SK-N-SH (cell line): ENCODE results near the gene PPP1R1B. TPM values are rescaled to one million over a fixed set of nuclear protein-coding genes. Genes with fewer than 3 reads are reported as not detected.

Experiments used
- CTCF ChIA-PET: fragments of 300-600, 350-600 bp; formaldehyde crosslinking; extraction: SDS; loops from one replicate; lab custom pipeline; 2021; lab: Yijun Ruan, JAX
- POLR2A ChIA-PET: fragments of 350-600 bp; sonication (Branson Sonifier 250); formaldehyde crosslinking; extraction: SDS; loops from one replicate; lab custom pipeline; 2020; ENCODE audit warnings: antibody characterized with exemption, inconsistent platforms; lab: Yijun Ruan, JAX
- DNase-seq: peaks from one replicate; pipeline ENCODE4 v3.0.0; 2012
- H2AFZ ChIP-seq: fragments of 200-600 bp; sonication (generic); 2 replicates; pipeline ENCODE4 v1.8.1; 2016; ENCODE audit warnings: antibody characterized with exemption, mild to moderate bottlenecking, low read depth
- H3F3A ChIP-seq: fragments of 200-600 bp; sonication (generic); replicated peaks from 2 replicates; pipeline ENCODE3; 2016; ENCODE audit warnings: antibody characterized with exemption, mild to moderate bottlenecking; ENCODE audit not compliant: insufficient read depth
- H3K27ac ChIP-seq, 2 experiments: fragments of 200-500 bp in 1 of 2; fragments of 200-600 bp in 1 of 2; sonication (Bioruptor generic) in 1 of 2; sonication (generic), shearing (Covaris generic) in 1 of 2; 2 replicates each; pipeline versions ENCODE4 v1.5.1 to v1.6.1; 2014 to 2016; ENCODE audit warnings: low read depth in 2 of 2, inconsistent platforms in 1 of 2, low read length in 1 of 2, mild to moderate bottlenecking in 1 of 2, mixed read lengths in 1 of 2
- H3K27me3 ChIP-seq: fragments of 200-600 bp; sonication (generic), shearing (Covaris generic); 2 replicates; pipeline ENCODE4 v1.6.1; 2016; ENCODE audit warnings: mixed run types; ENCODE audit not compliant: insufficient read depth
- H3K36me3 ChIP-seq, 2 experiments: fragments of 200-500 bp in 1 of 2; fragments of 200-600 bp in 1 of 2; sonication (Bioruptor generic) in 1 of 2; sonication (generic) in 1 of 2; replicated peaks in 1 of 2; 2 replicates each; pipeline versions ENCODE3 to v1.5.1; 2014 to 2016; ENCODE audit warnings: low read length in 1 of 2, mild to moderate bottlenecking in 1 of 2; ENCODE audit not compliant: insufficient read depth in 2 of 2, control insufficient read depth in 1 of 2
- H3K4me1 ChIP-seq, 2 experiments: fragments of 200-500 bp in 1 of 2; fragments of 200-600 bp in 1 of 2; sonication (Bioruptor generic) in 1 of 2; sonication (generic), shearing (Covaris generic) in 1 of 2; 2 replicates each; pipeline versions ENCODE4 v1.5.1 to v1.6.1; 2014 to 2016; ENCODE audit warnings: low read depth in 1 of 2, low read length in 1 of 2, mixed run types in 1 of 2; ENCODE audit not compliant: insufficient read depth in 2 of 2, control insufficient read depth in 1 of 2
- H3K4me2 ChIP-seq: fragments of 200-600 bp; sonication (generic), shearing (Covaris generic); 2 replicates; pipeline ENCODE4 v1.6.1; 2017; ENCODE audit warnings: mixed run types
- H3K4me3 ChIP-seq, 2 experiments: fragments of 200-500 bp in 1 of 2; fragments of 200-600 bp in 1 of 2; sonication (Bioruptor generic) in 1 of 2; sonication (generic), shearing (Covaris generic) in 1 of 2; 2 replicates each; pipeline versions ENCODE4 v1.5.1 to v1.8.1; 2014 to 2016; ENCODE audit warnings: low read depth in 2 of 2, inconsistent platforms in 1 of 2, low read length in 1 of 2, mild to moderate bottlenecking in 1 of 2, mixed read lengths in 1 of 2, moderate library complexity in 1 of 2
- H3K79me2 ChIP-seq: fragments of 200-600 bp; sonication (generic); 2 replicates; pipeline ENCODE4 v1.8.1; 2017; ENCODE audit warnings: mild to moderate bottlenecking; ENCODE audit not compliant: insufficient read depth
- H3K9ac ChIP-seq: fragments of 200-600 bp; sonication (generic); 2 replicates; pipeline ENCODE4 v1.6.1; 2017; ENCODE audit warnings: mixed run types
- H3K9me2 ChIP-seq: fragments of 200-600 bp; sonication (generic); 2 replicates; pipeline ENCODE4 v1.6.1; 2017; ENCODE audit warnings: mixed run types
- H3K9me3 ChIP-seq: fragments of 200-600 bp; sonication (generic); 2 replicates; pipeline ENCODE4 v1.6.1; 2017; ENCODE audit warnings: mixed run types, mild to moderate bottlenecking, moderate library complexity
- H4K20me1 ChIP-seq: fragments of 200-600 bp; sonication (generic); 2 replicates; pipeline ENCODE4 v1.6.1; 2017; ENCODE audit warnings: mild to moderate bottlenecking, mixed run types; ENCODE audit not compliant: insufficient read depth
- CHD2 ChIP-seq: fragments of 150-350 bp; IDR thresholded peaks from 2 replicates; pipeline ENCODE4 v1.6.1; 2018; ENCODE audit warnings: low read length; ENCODE audit not compliant: partially characterized antibody
- ELF1 ChIP-seq: IDR thresholded peaks from 2 replicates; pipeline ENCODE4 v1.4.0; 2012
- EP300 ChIP-seq, 2 experiments: IDR thresholded peaks; 2 replicates each; pipeline versions ENCODE4 v1.4.0 to v1.6.1; 2012; ENCODE audit warnings: borderline replicate concordance in 1 of 2, low read depth in 1 of 2, low read length in 1 of 2
- FOSL2 ChIP-seq: IDR thresholded peaks from 2 replicates; pipeline ENCODE4 v1.4.0; 2012; ENCODE audit warnings: low read depth, mild to moderate bottlenecking, moderate library complexity, borderline replicate concordance
- FOXJ3 ChIP-seq: sonication (generic); formaldehyde crosslinking; IDR thresholded peaks from 2 replicates; pipeline ENCODE4 v1.5.1; 2020; ENCODE audit warnings: mild to moderate bottlenecking, missing genetic modification reagents
- FOXM1 ChIP-seq: IDR thresholded peaks from 2 replicates; pipeline ENCODE4 v1.4.0; 2012; ENCODE audit warnings: low read depth, mild to moderate bottlenecking
- GABPA ChIP-seq: IDR thresholded peaks from 2 replicates; pipeline ENCODE4 v1.4.0; 2012; ENCODE audit warnings: low read depth, mild to moderate bottlenecking
- JUND ChIP-seq: IDR thresholded peaks from 2 replicates; pipeline ENCODE4 v1.4.0; 2012
- MEF2A ChIP-seq: IDR thresholded peaks from 2 replicates; pipeline ENCODE4 v1.4.0; 2012; ENCODE audit warnings: low read depth, borderline replicate concordance
- NRF1 ChIP-seq: IDR thresholded peaks from 2 replicates; pipeline ENCODE4 v1.6.1; 2012; ENCODE audit warnings: low read depth, mild to moderate bottlenecking, low read length
- POLR2AphosphoS5 ChIP-seq: IDR thresholded peaks from 2 replicates; pipeline ENCODE4 v1.6.1; 2012; ENCODE audit warnings: low read depth, low read length
- RAD21 ChIP-seq: IDR thresholded peaks from 2 replicates; pipeline ENCODE4 v1.6.1; 2012; ENCODE audit warnings: mild to moderate bottlenecking, low read length
- RCOR1 ChIP-seq: fragments of 150-350 bp; IDR thresholded peaks from 2 replicates; pipeline ENCODE4 v1.6.1; 2017; ENCODE audit warnings: antibody characterized with exemption, low read length
- RFX5 ChIP-seq: IDR thresholded peaks from 2 replicates; pipeline ENCODE4 v1.6.1; 2012; ENCODE audit warnings: mild to moderate bottlenecking, improper control_type of control experiment, low read length
- SIN3A ChIP-seq: IDR thresholded peaks from 2 replicates; pipeline ENCODE4 v1.6.1; 2012; ENCODE audit warnings: low read depth, mild to moderate bottlenecking, low read length, moderate library complexity, borderline replicate concordance
- TAF1 ChIP-seq: IDR thresholded peaks from 2 replicates; pipeline ENCODE4 v1.6.1; 2012; ENCODE audit warnings: low read depth, mild to moderate bottlenecking, low read length, moderate library complexity, borderline replicate concordance
- TEAD4 ChIP-seq: IDR thresholded peaks from 2 replicates; pipeline ENCODE4 v1.4.0; 2012; ENCODE audit warnings: mild to moderate bottlenecking, borderline replicate concordance; ENCODE audit not compliant: insufficient read depth
- YY1 ChIP-seq: IDR thresholded peaks from 2 replicates; pipeline ENCODE4 v1.4.0; 2012; ENCODE audit warnings: low read depth, mild to moderate bottlenecking
- WGBS: methylation state at CpG from one replicate; pipeline ENCODE4 v1.1.6; 2017; ENCODE audit warnings: low lambda C conversion rate; 5-methylcytosine and 5-hydroxymethylcytosine counted together
- polyA plus RNA-seq, 3 experiments: library from polyadenylated mRNA; depleted of rRNA; stranded (reverse); fragments of >200 nt; gene quantifications; 2 replicates each; pipeline ENCODE4 v1.2.3, GENCODE V29; 2012
- TF ChIP-seq, protein P1 (sequence below): fragments of 150-350 bp; IDR thresholded peaks from 2 replicates; pipeline ENCODE4 v1.6.1; 2016; ENCODE audit warnings: mild to moderate bottlenecking, low read depth, low read length
- TF ChIP-seq, protein P2 (sequence below): IDR thresholded peaks from 2 replicates; pipeline ENCODE4; 2012
- TF ChIP-seq, protein P3 (sequence below): IDR thresholded peaks from 2 replicates; pipeline ENCODE4 v1.4.0; 2012; ENCODE audit warnings: low read depth, borderline replicate concordance
- TF ChIP-seq, protein P4 (sequence below): IDR thresholded peaks from 2 replicates; pipeline ENCODE4 v1.4.0; 2012; ENCODE audit warnings: low read depth, borderline replicate concordance

Gene PPP1R1B
- polyA plus RNA-seq, 1 of the 3 experiments (the other 2 are of a cell fraction), result 0.07 TPM

DNA sequence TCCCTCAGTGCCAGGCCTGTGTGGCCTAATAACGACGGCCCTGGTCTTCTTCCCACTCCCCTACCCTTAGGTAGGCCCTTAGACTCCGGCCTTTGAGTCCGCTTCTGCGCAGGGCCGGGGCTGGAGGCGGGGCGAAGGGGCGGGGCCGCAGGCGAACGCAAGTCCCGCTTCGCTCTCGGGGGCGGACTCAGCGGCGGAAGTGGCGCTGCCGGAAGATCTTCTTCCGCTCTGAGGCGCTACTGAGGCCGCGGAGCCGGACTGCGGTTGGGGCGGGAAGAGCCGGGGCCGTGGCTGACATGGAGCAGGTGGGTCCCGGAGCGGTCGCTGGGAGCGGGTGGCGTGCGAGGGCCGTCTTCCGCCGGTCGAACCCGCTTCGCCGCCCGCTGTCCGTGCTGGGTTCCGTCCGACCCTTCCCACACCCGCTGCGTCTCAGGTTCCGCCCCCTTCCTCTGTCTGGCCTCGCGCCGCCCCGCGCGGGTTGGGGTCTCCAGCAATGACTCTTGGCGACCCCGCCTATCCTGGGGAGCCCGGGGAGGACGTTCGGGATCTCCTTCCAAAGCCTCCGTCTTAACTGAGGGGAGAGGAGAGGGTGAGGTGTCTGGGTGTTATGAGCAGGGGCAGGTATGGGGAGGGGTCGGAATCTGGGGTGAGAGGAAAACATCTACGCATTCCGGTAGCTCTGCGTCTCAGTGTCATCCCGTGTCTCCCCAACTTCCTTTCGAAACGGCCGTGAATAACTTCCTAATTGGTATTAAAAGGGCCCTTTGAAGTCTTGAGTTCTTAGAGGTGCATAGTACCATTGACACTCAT is 10.4 kb downstream of the PPP1R1B start, which contains the start of gene STARD3 (continued):
- TF ChIP-seq FOXM1 (no peak), MEF2A (no peak), TAF1 (peak; percentile 59; the same call in 1 of the 2 replicates), NRF1 (peak; percentile 67), GABPA (peak; percentile 83), CHD2 (peak; percentile 37)

DNA sequence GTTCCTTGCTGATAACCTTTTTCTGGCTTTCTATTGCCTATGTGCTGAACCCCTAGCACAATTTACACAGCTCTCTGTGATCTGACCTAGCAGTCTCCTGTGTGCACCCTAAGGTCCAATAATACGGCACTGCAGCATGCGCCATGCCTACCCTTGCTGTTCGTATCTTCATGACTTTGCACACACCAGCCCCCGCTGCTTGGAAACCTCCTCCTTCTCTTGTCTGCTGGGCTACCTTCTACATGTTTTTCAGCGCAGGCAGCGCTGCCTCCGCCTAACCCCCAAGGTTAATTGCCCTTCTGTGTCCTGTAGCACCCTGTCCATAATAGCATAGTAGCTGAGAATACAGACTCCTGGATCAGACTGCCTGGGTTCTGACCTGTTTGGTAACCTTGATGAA is 11.6 kb downstream of the PPP1R1B start:
- CTCF ChIA-PET, result interaction anchor here (0.9 to 17.4 kb wide), 6 partner anchors 14 to 92 kb away, joined by 3 to 332 read pairs (median 8); partner anchors contain the start of genes MIEN1, PNMT and PPP1R1B
- no peak for DNase-seq
- 96% methylated on average over 7 of the region's 7 CpGs for WGBS
- Histone ChIP-seq H3K9me2 (no peaks in the 10 kb centered on the region), H3K4me1 (peaks cover 0 to 24% of the 10 kb centered on the region in 2 experiments; a peak in 2 of 4 replicates), H3K9ac (peak overlapping the region; percentile 86; the same call in 1 of the 2 replicates), H3K79me2 (peaks cover 61% of the 10 kb centered on the region), H4K20me1 (peaks cover 10% of the 10 kb centered on the region), H3K27ac (no peak overlapping the region), H3F3A (no peaks in the 10 kb centered on the region), H3K4me3 (peak overlapping the region; percentile 88 to 97; a peak in 3 of 4 replicates), H3K27me3 (no peaks in the 10 kb centered on the region), H3K36me3 (no peaks in the 10 kb centered on the region), H3K9me3 (no peaks in the 10 kb centered on the region), H2AFZ (no peak overlapping the region), H3K4me2 (peak overlapping the region; percentile 83)
- no peak for TF ChIP-seq YY1
- TF ChIP-seq JUND, result no peak
- TF ChIP-seq FOXJ3 (CRISPR knock-in tag), result no peak
- TF ChIP-seq, protein P1, sequence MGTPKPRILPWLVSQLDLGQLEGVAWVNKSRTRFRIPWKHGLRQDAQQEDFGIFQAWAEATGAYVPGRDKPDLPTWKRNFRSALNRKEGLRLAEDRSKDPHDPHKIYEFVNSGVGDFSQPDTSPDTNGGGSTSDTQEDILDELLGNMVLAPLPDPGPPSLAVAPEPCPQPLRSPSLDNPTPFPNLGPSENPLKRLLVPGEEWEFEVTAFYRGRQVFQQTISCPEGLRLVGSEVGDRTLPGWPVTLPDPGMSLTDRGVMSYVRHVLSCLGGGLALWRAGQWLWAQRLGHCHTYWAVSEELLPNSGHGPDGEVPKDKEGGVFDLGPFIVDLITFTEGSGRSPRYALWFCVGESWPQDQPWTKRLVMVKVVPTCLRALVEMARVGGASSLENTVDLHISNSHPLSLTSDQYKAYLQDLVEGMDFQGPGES, result no peak
- TF ChIP-seq, protein P2, sequence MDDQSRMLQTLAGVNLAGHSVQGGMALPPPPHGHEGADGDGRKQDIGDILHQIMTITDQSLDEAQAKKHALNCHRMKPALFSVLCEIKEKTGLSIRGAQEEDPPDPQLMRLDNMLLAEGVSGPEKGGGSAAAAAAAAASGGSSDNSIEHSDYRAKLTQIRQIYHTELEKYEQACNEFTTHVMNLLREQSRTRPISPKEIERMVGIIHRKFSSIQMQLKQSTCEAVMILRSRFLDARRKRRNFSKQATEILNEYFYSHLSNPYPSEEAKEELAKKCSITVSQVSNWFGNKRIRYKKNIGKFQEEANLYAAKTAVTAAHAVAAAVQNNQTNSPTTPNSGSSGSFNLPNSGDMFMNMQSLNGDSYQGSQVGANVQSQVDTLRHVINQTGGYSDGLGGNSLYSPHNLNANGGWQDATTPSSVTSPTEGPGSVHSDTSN, result no peak
- no peak for TF ChIP-seq FOSL2
- TF ChIP-seq RAD21, result no peak
- TF ChIP-seq, protein P3, sequence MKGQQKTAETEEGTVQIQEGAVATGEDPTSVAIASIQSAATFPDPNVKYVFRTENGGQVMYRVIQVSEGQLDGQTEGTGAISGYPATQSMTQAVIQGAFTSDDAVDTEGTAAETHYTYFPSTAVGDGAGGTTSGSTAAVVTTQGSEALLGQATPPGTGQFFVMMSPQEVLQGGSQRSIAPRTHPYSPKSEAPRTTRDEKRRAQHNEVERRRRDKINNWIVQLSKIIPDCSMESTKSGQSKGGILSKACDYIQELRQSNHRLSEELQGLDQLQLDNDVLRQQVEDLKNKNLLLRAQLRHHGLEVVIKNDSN, result no peak
- TF ChIP-seq TEAD4, result no peak
- no peak for TF ChIP-seq NRF1
- TF ChIP-seq CHD2, result no peak
- TF ChIP-seq SIN3A, result no peak
- TF ChIP-seq FOXM1, result no peak
- TF ChIP-seq ELF1, result no peak
- TF ChIP-seq RFX5, result no peak
- TF ChIP-seq, protein P4, sequence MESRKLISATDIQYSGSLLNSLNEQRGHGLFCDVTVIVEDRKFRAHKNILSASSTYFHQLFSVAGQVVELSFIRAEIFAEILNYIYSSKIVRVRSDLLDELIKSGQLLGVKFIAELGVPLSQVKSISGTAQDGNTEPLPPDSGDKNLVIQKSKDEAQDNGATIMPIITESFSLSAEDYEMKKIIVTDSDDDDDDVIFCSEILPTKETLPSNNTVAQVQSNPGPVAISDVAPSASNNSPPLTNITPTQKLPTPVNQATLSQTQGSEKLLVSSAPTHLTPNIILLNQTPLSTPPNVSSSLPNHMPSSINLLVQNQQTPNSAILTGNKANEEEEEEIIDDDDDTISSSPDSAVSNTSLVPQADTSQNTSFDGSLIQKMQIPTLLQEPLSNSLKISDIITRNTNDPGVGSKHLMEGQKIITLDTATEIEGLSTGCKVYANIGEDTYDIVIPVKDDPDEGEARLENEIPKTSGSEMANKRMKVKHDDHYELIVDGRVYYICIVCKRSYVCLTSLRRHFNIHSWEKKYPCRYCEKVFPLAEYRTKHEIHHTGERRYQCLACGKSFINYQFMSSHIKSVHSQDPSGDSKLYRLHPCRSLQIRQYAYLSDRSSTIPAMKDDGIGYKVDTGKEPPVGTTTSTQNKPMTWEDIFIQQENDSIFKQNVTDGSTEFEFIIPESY, result no peak
- TF ChIP-seq POLR2AphosphoS5, result no peak
- TF ChIP-seq RCOR1, result no peak
- no peak for TF ChIP-seq EP300 (IDR thresholded peaks at IDR 0.05; ENCODE audit: borderline replicate concordance in 1 of 2, low read depth in 1 of 2, low read length in 1 of 2)
- TF ChIP-seq, all 33 proteins: peak for 0
- POLR2A ChIA-PET, result no interaction called here
